Measurements from ENCODE around the gene FAM193B. TPM values are rescaled to one million over a fixed set of nuclear protein-coding genes. Genes with fewer than 3 reads are reported as not detected.
A peak's percentile ranks its signal among the peaks of the same experiment; 100 is the strongest.

FAM193B gene
- total RNA-seq, 2 experiments from 2014 or later: 95.8 to 105 TPM

- ChIA-PET CTCF (no interaction called here), POLR2A (no interaction called here)
- no peak for ATAC-seq
- no peak for DNase-seq
- Mint-ChIP-seq H3K36me3 (ENCODE audit: low read depth) (peaks cover 46% of the 10 kb centered on the region), H3K9me3 (ENCODE audit: insufficient read depth) (no peaks in the 10 kb centered on the region), H3K27ac (peak overlapping the region; percentile 84), H3K4me3 (no peak overlapping the region), H3K27me3 (ENCODE audit: low read depth) (no peaks in the 10 kb centered on the region), H3K4me1 (ENCODE audit: low read depth) (peaks cover 52% of the 10 kb centered on the region)
Observed at GRCh38 chr5:177519463-177520235, 34.7 kb downstream of the FAM193B start.

DNA sequence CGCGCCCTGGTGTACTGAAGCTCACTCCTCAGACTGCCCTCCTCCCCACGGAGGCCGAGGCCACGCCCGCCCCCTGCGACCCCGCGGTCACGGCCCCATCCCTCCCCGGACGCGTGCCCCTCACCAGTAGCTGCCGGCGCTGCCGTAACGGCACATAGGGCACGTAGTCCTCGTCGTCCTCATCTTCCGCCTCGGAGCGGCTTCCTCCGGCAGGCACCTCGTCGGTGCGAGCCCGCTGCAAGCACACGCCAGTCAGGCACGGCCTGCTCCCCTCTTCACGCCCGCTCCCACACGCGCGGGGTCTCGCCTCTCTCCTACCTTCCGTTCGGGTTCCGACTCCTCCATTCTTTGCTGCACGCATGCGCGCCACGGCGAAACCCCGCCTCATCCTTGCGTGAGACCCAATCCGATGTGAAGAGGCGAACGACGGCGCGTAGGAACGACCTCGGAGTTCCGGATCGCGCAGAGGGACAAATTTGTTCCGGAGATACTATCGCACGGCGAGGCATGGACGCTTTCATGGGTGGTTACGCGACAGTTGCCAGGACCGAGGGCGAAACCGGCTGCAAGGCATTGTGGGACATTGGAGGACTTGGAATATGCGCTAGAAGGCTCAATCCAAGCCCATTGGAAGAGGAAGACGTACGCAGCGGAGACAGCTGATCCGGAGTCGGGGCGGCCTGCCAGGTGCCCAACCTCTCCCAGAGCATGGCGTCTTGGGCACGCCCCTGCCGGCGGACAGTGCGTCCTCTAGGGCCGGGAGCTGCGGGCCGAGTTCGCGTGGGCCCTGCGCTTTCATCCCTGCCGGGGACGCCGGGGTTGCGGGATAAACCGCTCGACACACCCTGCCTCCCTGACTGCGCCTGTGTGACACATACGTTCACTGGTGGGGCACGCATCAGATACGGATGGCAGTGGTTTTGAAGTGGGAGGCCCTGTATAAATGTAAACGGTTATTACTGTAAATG is 37.5 kb downstream of the FAM193B start, which contains the start of gene DDX41:
TSS of gene DDX41 (minus strand) at position 361 of the 968 bp plus-strand sequence. CDS start at position 345, 16 bp downstream.
- ATAC-seq (peak; percentile 94), DNase-seq (peak; percentile 98)
- H3K9me3 Mint-ChIP-seq (ENCODE audit: insufficient read depth): no peaks in the 10 kb centered on the region
- peaks cover 59% of the 10 kb centered on the region for H3K36me3 Mint-ChIP-seq (ENCODE audit: low read depth)
- ChIA-PET POLR2A (interaction anchor here (1.5 kb wide), 1 partner anchor 112 kb away, joined by 4 read pairs; no protein-coding TSS in a partner anchor), CTCF (interaction anchor here (0.9 to 2.2 kb wide), 8 partner anchors 8 to 126 kb away, joined by 3 to 18 read pairs (median 4); no protein-coding TSS in a partner anchor)
- no peaks in the 10 kb centered on the region for H3K27me3 Mint-ChIP-seq (ENCODE audit: low read depth)
- peak within 1 kb of the TSS; percentile 89 for H3K4me3 Mint-ChIP-seq
- H3K4me1 Mint-ChIP-seq (ENCODE audit: low read depth): peaks cover 55% of the 10 kb centered on the region
- H3K27ac Mint-ChIP-seq: peak within 1 kb of the TSS; percentile 86

DNA sequence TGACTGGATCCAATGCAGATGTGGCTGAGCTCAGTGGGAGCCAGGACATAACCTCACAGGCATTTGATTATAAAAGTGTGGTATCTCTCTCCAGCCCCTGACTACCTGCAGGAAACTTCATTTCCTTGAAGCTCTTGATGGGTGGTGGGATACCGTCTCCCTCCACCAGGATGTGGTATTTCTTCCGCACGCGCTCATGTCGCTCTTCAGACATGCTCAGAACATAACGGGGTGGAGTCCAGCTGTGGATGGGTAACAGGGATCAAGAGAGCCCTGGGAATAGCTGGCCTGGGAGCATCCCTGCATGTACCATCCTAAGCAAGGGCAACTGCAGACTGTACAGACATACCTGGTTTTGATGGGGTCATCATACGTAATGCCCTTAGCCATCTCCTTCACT is 38.8 kb downstream of the FAM193B start:
- no peak for ATAC-seq
- H3K27me3 Mint-ChIP-seq (ENCODE audit: low read depth): no peaks in the 10 kb centered on the region
- H3K9me3 Mint-ChIP-seq (ENCODE audit: insufficient read depth): no peaks in the 10 kb centered on the region
- H3K36me3 Mint-ChIP-seq (ENCODE audit: low read depth): peaks cover 59% of the 10 kb centered on the region
- ChIA-PET CTCF (interaction anchor here (0.6 to 2.2 kb wide), 8 partner anchors 10 to 133 kb away, joined by 3 to 18 read pairs (median 4); partner anchors contain the start of gene PDLIM7), POLR2A (interaction anchor here (0.9 to 1.5 kb wide), 2 partner anchors 12 to 111 kb away, joined by 3 to 4 read pairs; no protein-coding TSS in a partner anchor)
- peaks cover 42% of the 10 kb centered on the region for H3K4me1 Mint-ChIP-seq (ENCODE audit: low read depth)
- no peak for DNase-seq
- H3K4me3 Mint-ChIP-seq: peak overlapping the region; percentile 89
- peak overlapping the region; percentile 86 for H3K27ac Mint-ChIP-seq

DNA sequence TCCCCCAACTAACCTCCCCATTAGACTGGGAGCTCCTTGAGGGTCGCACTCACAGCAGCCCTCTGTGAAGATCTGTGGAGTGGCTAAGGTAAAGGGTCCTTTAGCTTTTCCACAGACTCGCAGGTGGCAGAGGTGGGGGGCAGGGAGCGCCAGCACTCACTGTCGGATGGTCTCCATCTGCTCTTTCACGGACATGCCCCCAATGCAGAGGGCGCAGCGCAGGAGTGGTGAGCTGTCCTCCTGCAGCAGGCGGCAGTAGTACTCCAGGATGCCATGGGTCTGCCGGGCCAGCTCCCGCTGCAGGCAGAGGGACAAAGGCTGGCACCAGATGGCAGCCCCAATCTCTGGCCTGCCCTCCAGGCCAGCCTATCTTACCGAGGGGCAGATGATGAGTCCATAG is 39.8 kb downstream of the FAM193B start:
- DNase-seq (no peak), ATAC-seq (no peak)
- Mint-ChIP-seq H3K4me3 (peak overlapping the region; percentile 89), H3K9me3 (ENCODE audit: insufficient read depth) (no peaks in the 10 kb centered on the region), H3K4me1 (ENCODE audit: low read depth) (peaks cover 37% of the 10 kb centered on the region), H3K36me3 (ENCODE audit: low read depth) (peaks cover 53% of the 10 kb centered on the region), H3K27me3 (ENCODE audit: low read depth) (no peaks in the 10 kb centered on the region), H3K27ac (no peak overlapping the region)
- CTCF ChIA-PET: interaction anchor here (1.4 kb wide), 1 partner anchor 13 kb away, joined by 4 read pairs; no protein-coding TSS in a partner anchor
- POLR2A ChIA-PET: interaction anchor here (1.5 kb wide), 1 partner anchor 38 kb away, joined by 3 read pairs; no protein-coding TSS in a partner anchor

GRCh38 chr5:177513500-177513899 is 40.9 kb downstream of the FAM193B start:
- CTCF ChIA-PET: interaction anchor here (1.4 kb wide), 1 partner anchor 12 kb away, joined by 4 read pairs; no protein-coding TSS in a partner anchor
- H3K9me3 Mint-ChIP-seq (ENCODE audit: insufficient read depth): no peaks in the 10 kb centered on the region
- H3K27me3 Mint-ChIP-seq (ENCODE audit: low read depth): no peaks in the 10 kb centered on the region

DNA sequence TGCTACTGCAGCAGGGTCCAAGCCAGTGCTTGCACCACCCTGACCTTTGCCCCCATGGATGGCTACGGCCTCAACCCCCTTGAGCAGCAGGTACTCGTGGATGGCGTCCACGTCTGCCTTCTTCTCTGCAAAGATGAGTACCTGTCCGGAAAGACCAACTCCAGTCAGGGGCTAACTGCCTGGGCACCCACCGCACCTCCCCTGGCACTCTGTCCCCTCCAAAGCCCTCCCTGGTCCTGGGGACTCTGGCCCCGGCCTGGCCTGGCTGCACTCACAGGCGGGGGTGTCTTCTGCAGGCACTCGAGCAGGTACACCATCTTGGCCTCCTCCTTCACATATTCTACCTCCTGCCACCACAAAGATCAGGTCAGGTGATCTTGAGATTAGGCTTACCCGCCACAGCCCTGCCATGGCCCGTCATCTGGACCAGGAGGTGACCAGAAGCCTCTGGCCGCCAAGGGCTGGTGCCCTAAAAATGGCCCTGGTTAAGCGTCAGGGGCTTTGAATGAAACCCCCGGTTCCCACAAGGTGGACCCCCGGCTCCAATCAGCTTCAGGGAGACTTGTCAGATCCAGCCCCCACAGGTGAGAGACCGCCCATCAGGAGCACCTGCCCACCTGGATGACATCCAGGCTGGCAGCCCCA is 41.5 kb downstream of the FAM193B start:
- CTCF ChIA-PET: no interaction called here
- ATAC-seq (no peak), DNase-seq (no peak)
- Mint-ChIP-seq H3K9me3 (ENCODE audit: insufficient read depth) (no peaks in the 10 kb centered on the region), H3K27ac (no peak overlapping the region), H3K4me1 (ENCODE audit: low read depth) (peaks cover 37% of the 10 kb centered on the region), H3K4me3 (no peak overlapping the region), H3K36me3 (ENCODE audit: low read depth) (peaks cover 53% of the 10 kb centered on the region), H3K27me3 (ENCODE audit: low read depth) (no peaks in the 10 kb centered on the region)
- POLR2A ChIA-PET: interaction anchor here (1.5 kb wide), 1 partner anchor 36 kb away, joined by 3 read pairs; no protein-coding TSS in a partner anchor

More at GRCh38 chr5:177513500-177513899, 40.9 kb downstream of the FAM193B start:
- H3K27ac Mint-ChIP-seq: no peak overlapping the region
- POLR2A ChIA-PET: interaction anchor here (1.5 kb wide), 1 partner anchor 36 kb away, joined by 3 read pairs; no protein-coding TSS in a partner anchor
- H3K4me1 Mint-ChIP-seq (ENCODE audit: low read depth): peaks cover 37% of the 10 kb centered on the region
- no peak overlapping the region for H3K4me3 Mint-ChIP-seq
- DNase-seq: no peak
- peaks cover 53% of the 10 kb centered on the region for H3K36me3 Mint-ChIP-seq (ENCODE audit: low read depth)
- ATAC-seq: no peak

GRCh38 chr5:177511796-177512675 is 42.3 kb downstream of the FAM193B start:
- Mint-ChIP-seq H3K9me3 (ENCODE audit: insufficient read depth) (no peaks in the 10 kb centered on the region), H3K36me3 (ENCODE audit: low read depth) (peaks cover 53% of the 10 kb centered on the region)
- POLR2A ChIA-PET: no interaction called here

DNA sequence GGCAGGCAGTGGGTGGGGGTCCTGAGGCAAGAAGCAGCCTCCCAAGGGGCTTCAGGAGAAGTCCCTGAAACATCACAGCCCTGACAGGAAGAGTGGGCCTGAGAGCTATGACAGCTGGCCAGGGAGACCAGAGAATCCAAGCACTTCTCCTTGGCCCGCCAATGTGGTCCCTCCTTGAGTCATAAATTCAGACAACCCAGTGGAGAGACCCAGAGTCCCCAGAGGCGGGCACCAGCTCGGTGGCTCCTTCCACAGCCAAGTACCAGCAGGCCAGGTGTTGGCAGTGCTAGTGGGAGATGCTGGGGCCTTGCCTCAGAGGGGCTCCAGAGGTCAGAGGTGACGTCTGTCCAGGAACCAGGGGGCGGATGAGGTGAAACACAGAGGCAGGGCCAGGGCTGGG is 43.2 kb downstream of the FAM193B start:
- no peaks in the 10 kb centered on the region for H3K27me3 Mint-ChIP-seq (ENCODE audit: low read depth)
- H3K36me3 Mint-ChIP-seq (ENCODE audit: low read depth): peaks cover 47% of the 10 kb centered on the region
- no peak overlapping the region for H3K27ac Mint-ChIP-seq
- ChIA-PET POLR2A (no interaction called here), CTCF (interaction anchor here (3.5 kb wide), 1 partner anchor 10 kb away, joined by 23 read pairs; no protein-coding TSS in a partner anchor)
- ATAC-seq: no peak
- no peaks in the 10 kb centered on the region for H3K9me3 Mint-ChIP-seq (ENCODE audit: insufficient read depth)
- no peak for DNase-seq
- peaks cover 27% of the 10 kb centered on the region for H3K4me1 Mint-ChIP-seq (ENCODE audit: low read depth)
- no peak overlapping the region for H3K4me3 Mint-ChIP-seq

More at GRCh38 chr5:177511796-177512675, 42.3 kb downstream of the FAM193B start:
- CTCF ChIA-PET: interaction anchor here (3.5 kb wide), 1 partner anchor 11 kb away, joined by 23 read pairs; no protein-coding TSS in a partner anchor
- H3K27ac Mint-ChIP-seq: no peak overlapping the region
- no peak for ATAC-seq
- H3K4me1 Mint-ChIP-seq (ENCODE audit: low read depth): peaks cover 34% of the 10 kb centered on the region
- DNase-seq: no peak
- no peaks in the 10 kb centered on the region for H3K27me3 Mint-ChIP-seq (ENCODE audit: low read depth)
- no peak overlapping the region for H3K4me3 Mint-ChIP-seq

DNA sequence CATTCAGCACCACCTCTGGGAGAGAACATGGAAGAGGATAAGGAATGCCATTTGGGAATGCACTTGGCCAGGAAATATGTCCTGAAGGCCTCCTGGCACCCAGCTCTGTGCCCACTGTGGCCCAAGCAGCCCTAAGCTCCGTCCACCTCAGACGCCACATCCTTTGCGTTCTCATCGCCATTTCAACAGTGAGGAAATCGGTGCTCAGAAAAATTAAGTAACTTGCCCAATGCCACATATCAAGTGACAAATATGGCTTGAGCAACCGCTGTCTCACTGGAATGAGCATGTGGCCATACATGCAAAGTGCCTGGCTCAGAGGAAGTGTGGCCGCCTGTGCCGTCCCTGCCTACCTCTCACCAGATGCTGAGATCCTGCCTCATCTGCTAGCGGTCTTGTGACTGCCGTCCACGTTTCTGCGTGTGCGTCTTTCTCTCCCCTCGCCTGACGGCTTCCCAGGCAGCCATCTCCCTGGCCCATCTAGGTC is 43.8 kb downstream of the FAM193B start:
- POLR2A ChIA-PET: no interaction called here
- no peak for ATAC-seq
- H3K27me3 Mint-ChIP-seq (ENCODE audit: low read depth): no peaks in the 10 kb centered on the region
- no peaks in the 10 kb centered on the region for H3K9me3 Mint-ChIP-seq (ENCODE audit: insufficient read depth)
- H3K27ac Mint-ChIP-seq: no peak overlapping the region
- peaks cover 41% of the 10 kb centered on the region for H3K36me3 Mint-ChIP-seq (ENCODE audit: low read depth)
- H3K4me3 Mint-ChIP-seq: no peak overlapping the region
- CTCF ChIA-PET: interaction anchor here (3.5 kb wide), 1 partner anchor 10 kb away, joined by 23 read pairs; no protein-coding TSS in a partner anchor
- peaks cover 22% of the 10 kb centered on the region for H3K4me1 Mint-ChIP-seq (ENCODE audit: low read depth)
- DNase-seq: no peak

DNA sequence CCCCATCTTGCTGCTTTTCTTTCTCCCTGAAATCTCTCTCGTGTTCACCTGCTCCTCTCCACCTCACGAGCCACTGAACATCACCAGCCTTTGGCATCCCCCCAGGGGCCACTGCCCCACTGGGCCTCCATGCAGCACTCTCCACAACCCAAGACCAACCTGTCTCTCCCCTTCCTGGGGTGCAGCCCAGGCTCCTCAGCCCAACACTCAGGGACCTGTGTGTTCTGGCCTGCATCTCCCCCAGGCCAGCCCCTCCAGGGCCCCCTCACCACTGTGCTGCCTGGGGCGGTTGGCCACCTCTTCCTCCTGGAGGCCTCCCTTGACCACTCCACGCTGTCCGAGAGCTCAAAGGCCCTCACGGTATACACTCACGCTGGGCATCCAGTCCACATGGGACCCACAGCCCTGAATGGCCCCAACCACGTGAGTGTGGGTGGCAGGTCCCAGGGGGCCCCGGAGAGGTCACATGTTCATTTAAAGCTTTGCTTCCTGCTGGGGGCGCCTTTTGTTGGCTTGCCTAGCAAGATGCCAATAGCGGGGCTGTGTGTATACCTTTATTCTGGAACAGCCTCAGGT is 44.3 kb downstream of the FAM193B start:
- ATAC-seq: no peak

More for the DNA sequence above, 44.3 kb downstream of the FAM193B start:
- no peak for DNase-seq
- Mint-ChIP-seq H3K4me1 (ENCODE audit: low read depth) (peaks cover 16% of the 10 kb centered on the region), H3K9me3 (ENCODE audit: insufficient read depth) (no peaks in the 10 kb centered on the region), H3K27me3 (ENCODE audit: low read depth) (no peaks in the 10 kb centered on the region), H3K36me3 (ENCODE audit: low read depth) (peaks cover 36% of the 10 kb centered on the region), H3K27ac (peak overlapping the region; percentile 63), H3K4me3 (no peak overlapping the region)
- ChIA-PET POLR2A (no interaction called here), CTCF (interaction anchor here (3.5 kb wide), 1 partner anchor 9 kb away, joined by 23 read pairs; no protein-coding TSS in a partner anchor)

Measured in activated CD8-positive, alpha-beta T cell treated with anti-CD3 and anti-CD28 coated beads, Interleukin-2, amount 10 ng/mL, durations not matched to agents 7 days and 5 days (primary cell).